ENCODE data around the gene DNLZ. TPM values are rescaled to one million over a fixed set of nuclear protein-coding genes. Genes with fewer than 3 reads are reported as not detected.

The DNLZ gene
- total and polyA plus RNA-seq, 9 of the 15 experiments (the other 6 are each of a cell fraction or from before 2014, with no cell fraction given): 0.17 to 44.6 (median 3.4) TPM

- TF ChIP-seq BRF2 (IDR thresholded peaks at IDR 0.05; ENCODE audit: borderline replicate concordance, insufficient read depth, insufficient read length) (no peak), POLR2G (IDR thresholded peaks at IDR 0.05; ENCODE audit: low read depth, low read length) (peak; percentile 56)
- BruUV-seq (replicated peaks): no TSS peak
- Histone ChIP-seq H3K4me1 (replicated peaks in 1 of 2; ENCODE audit: control insufficient read depth in 2 of 2, insufficient read depth in 2 of 2, low read length in 2 of 2) (peaks cover 19 to 94% of the 10 kb centered on the region in 2 experiments), H3K4me3 (no peak overlapping the region), H3K9ac (ENCODE audit: insufficient read depth in 1 of 2, low read depth in 2 of 2, low read length in 2 of 2) (no peak overlapping the region; a peak in 1 of 4 replicates), H3K9me3 (replicated peaks; ENCODE audit: control insufficient read depth, insufficient read depth, low read depth, low read length) (no peaks in the 10 kb centered on the region), H3K27me3 (ENCODE audit: control insufficient read depth in 2 of 2, insufficient read depth in 2 of 2, low read length in 2 of 2) (no peaks in the 10 kb centered on the region), H3K36me3 (ENCODE audit: control insufficient read depth, insufficient read depth, low read length) (no peaks in the 10 kb centered on the region), H3K27ac (ENCODE audit: extremely low read depth, low read depth, low read length) (no peak overlapping the region), H3K4me2 (ENCODE audit: insufficient read depth, low read length) (no peak overlapping the region), H3K79me2 (ENCODE audit: control insufficient read depth, insufficient read depth, low read length) (no peaks in the 10 kb centered on the region), H4K20me1 (replicated peaks; ENCODE audit: control insufficient read depth, insufficient read depth, low read length) (no peaks in the 10 kb centered on the region), H2AFZ (ENCODE audit: low read depth, low read length) (no peak overlapping the region), H3K9me1 (ENCODE audit: control insufficient read depth, insufficient read depth, low read length) (peaks cover 6% of the 10 kb centered on the region)
- ATAC-seq: no peak
- WGBS (ENCODE audit: insufficient coverage, low coverage, missing lambda C conversion rate): 63% methylated on average over 16 of the region's 20 CpGs
- POLR2A ChIA-PET: no interaction called here
- no peak for DNase-seq (ENCODE audit: extremely low read depth in 1 of 4, low spot score in 3 of 4)
- CTCF ChIA-PET (ENCODE audit: low intra/inter-chr PET ratio): interaction anchor here (1.8 kb wide), 1 partner anchor 53 kb away, joined by 7 read pairs; the partner anchor contains the start of gene SNAPC4
- no peak for FAIRE-seq
- intact Hi-C loops (cut with micrococcal nuclease): no loop called here
- in situ Hi-C loops (cut with MboI): loop anchor here (25.0 kb wide), 1 partner anchor 290 kb away; no protein-coding TSS in a partner anchor
These were observed 16.5 kb downstream of the DNLZ start for GRCh38 chr9:136346927-136347465.

- Histone ChIP-seq H3K27me3 (ENCODE audit: control insufficient read depth in 2 of 2, insufficient read depth in 2 of 2, low read length in 2 of 2) (no peaks in the 10 kb centered on the region), H3K4me1 (replicated peaks in 1 of 2; ENCODE audit: control insufficient read depth in 2 of 2, insufficient read depth in 2 of 2, low read length in 2 of 2) (peaks cover 19 to 96% of the 10 kb centered on the region in 2 experiments), H2AFZ (ENCODE audit: low read depth, low read length) (peak overlapping the region; percentile 87), H3K4me2 (ENCODE audit: insufficient read depth, low read length) (peak overlapping the region; percentile 66), H3K9me1 (ENCODE audit: control insufficient read depth, insufficient read depth, low read length) (peaks cover 6% of the 10 kb centered on the region), H3K79me2 (ENCODE audit: control insufficient read depth, insufficient read depth, low read length) (no peaks in the 10 kb centered on the region), H3K27ac (ENCODE audit: extremely low read depth, low read depth, low read length) (peak overlapping the region; percentile 1; the same call in 1 of the 3 replicates), H4K20me1 (replicated peaks; ENCODE audit: control insufficient read depth, insufficient read depth, low read length) (no peaks in the 10 kb centered on the region), H3K9ac (ENCODE audit: insufficient read depth in 1 of 2, low read depth in 2 of 2, low read length in 2 of 2) (peak overlapping the region; percentile 34 to 91; a peak in 3 of 4 replicates), H3K9me3 (replicated peaks; ENCODE audit: control insufficient read depth, insufficient read depth, low read depth, low read length) (no peaks in the 10 kb centered on the region), H3K36me3 (ENCODE audit: control insufficient read depth, insufficient read depth, low read length) (no peaks in the 10 kb centered on the region), H3K4me3 (no peak overlapping the region)
- no peak for DNase-seq (ENCODE audit: extremely low read depth in 1 of 4, low spot score in 3 of 4)
- TF ChIP-seq USF1 (CRISPR knock-in tag; IDR thresholded peaks at IDR 0.05): peak; percentile 46; the same call in 1 of the 2 replicates
- peak; percentile 67 for TF ChIP-seq PCBP1 (IDR thresholded peaks at IDR 0.05; ENCODE audit: low read depth, low read length, poor library complexity, severe bottlenecking)
- 0 out of 4 replicates have a peak, but pooled peaks of 1 of the 2 experiments have one; percentile 9 for TF ChIP-seq NRF1 (conservative IDR thresholded peaks at IDR 0.05 in 1 of 2, IDR thresholded peaks at IDR 0.05 in 1 of 2)
- TF ChIP-seq CCNT2 (IDR thresholded peaks at IDR 0.05; ENCODE audit: borderline replicate concordance, extremely low read depth, insufficient read length, low read depth, low read length): no peak
- no peak for TF ChIP-seq ZNF696 (CRISPR knock-in tag; conservative IDR thresholded peaks at IDR 0.05)
- peak; percentile 4 for TF ChIP-seq SAP30 (IDR thresholded peaks at IDR 0.05; ENCODE audit: borderline replicate concordance, insufficient read depth, low read depth, low read length, poor library complexity, severe bottlenecking)
- TF ChIP-seq ZNF143 (CRISPR knock-in tag; IDR thresholded peaks at IDR 0.05): peak; percentile 32; the same call in 1 of the 2 replicates
- peak; percentile 32; the same call in 1 of the 2 replicates for TF ChIP-seq RBFOX2 (IDR thresholded peaks at IDR 0.05; ENCODE audit: low read depth, low read length)
- TF ChIP-seq FOXP1 (CRISPR knock-in tag; IDR thresholded peaks at IDR 0.05): peak; percentile 33; the same call in 1 of the 2 replicates
- no peak for FAIRE-seq
- no TSS peak for BruUV-seq (replicated peaks)
- in situ Hi-C loops (cut with MboI) (loop anchor here (25.0 kb wide), 1 partner anchor 291 kb away; no protein-coding TSS in a partner anchor), intact Hi-C loops (cut with micrococcal nuclease) (no loop called here)
- ChIA-PET POLR2A (interaction anchor here (0.6 to 1.4 kb wide), 8 partner anchors 11 to 681 kb away, joined by 3 to 11 read pairs (median 4); partner anchors contain the start of genes DNLZ, ENTR1 and PMPCA), CTCF (ENCODE audit: low intra/inter-chr PET ratio) (interaction anchor here (0.6 to 1.8 kb wide), 2 partner anchors 17 to 54 kb away, joined by 3 to 7 read pairs; partner anchors contain the start of genes DNLZ and SNAPC4)
- WGBS (ENCODE audit: insufficient coverage, low coverage, missing lambda C conversion rate): 47% methylated on average over 8 of the region's 10 CpGs
- no peak for ATAC-seq
These were observed 17.4 kb downstream of the DNLZ start for GRCh38 chr9:136346157-136346481.

Measured in K562 (cell line).